Measurements from ENCODE around the gene SLC6A7. TPM values are rescaled to one million over a fixed set of nuclear protein-coding genes. Genes with fewer than 3 reads are reported as not detected.

The SLC6A7 gene
- total and polyA plus RNA-seq, 5 experiments from 2014 or later, result not detected

- H3K27ac Mint-ChIP-seq, result no peak overlapping the region
- H3K36me3 Mint-ChIP-seq, result peaks cover 0 to 2% (median 0%) of the 10 kb centered on the region in 3 donors
- H3K4me1 Mint-ChIP-seq, result peaks cover 0 to 8% (median 5%) of the 10 kb centered on the region in 4 donors
- peaks cover 28 to 87% (median 57%) of the 10 kb centered on the region in 5 donors for H3K27me3 Mint-ChIP-seq
- ATAC-seq (no peak), DNase-seq (no peak)
- POLR2A ChIA-PET, result interaction anchor here (0.6 kb wide), 1 partner anchor 137 kb away, joined by 3 read pairs; no protein-coding TSS in a partner anchor
- H3K9me3 Mint-ChIP-seq, result no peaks in the 10 kb centered on the region
- peak overlapping the region in 1 of 10 donors; percentile 39 for H3K4me3 Mint-ChIP-seq
Measured at GRCh38 chr5:150167908-150168307, 22.0 kb upstream of the SLC6A7 start.

DNA sequence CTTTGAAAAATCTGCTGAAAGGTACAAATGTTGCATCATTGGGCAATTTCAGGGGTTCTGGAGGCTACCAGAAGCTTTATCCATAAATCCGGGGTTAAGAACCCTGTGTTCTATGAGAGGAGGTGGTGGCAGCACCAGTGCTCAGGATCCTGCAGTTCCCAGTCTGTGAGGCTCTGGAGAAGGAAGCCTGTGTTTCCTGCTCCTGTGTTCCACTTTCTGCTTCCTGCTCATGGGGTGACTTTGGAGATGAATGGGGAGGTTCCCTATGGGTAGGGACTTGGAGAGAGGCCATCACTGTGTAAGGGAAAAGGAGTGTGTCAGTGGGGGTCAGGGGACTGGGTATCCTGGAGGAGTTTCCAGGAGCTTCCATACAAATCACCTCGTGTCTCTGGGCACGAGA lies 21.0 kb upstream of the SLC6A7 start:
- Mint-ChIP-seq H3K9me3 (no peaks in the 10 kb centered on the region), H3K27me3 (peaks cover 31 to 90% (median 67%) of the 10 kb centered on the region in 5 donors), H3K27ac (no peak overlapping the region), H3K4me3 (no peak overlapping the region), H3K4me1 (peaks cover 0 to 8% (median 3%) of the 10 kb centered on the region in 4 donors), H3K36me3 (peaks cover 0 to 2% (median 0%) of the 10 kb centered on the region in 3 donors)
- ATAC-seq, result no peak
- POLR2A ChIA-PET, result no interaction called here
- DNase-seq, result no peak

DNA sequence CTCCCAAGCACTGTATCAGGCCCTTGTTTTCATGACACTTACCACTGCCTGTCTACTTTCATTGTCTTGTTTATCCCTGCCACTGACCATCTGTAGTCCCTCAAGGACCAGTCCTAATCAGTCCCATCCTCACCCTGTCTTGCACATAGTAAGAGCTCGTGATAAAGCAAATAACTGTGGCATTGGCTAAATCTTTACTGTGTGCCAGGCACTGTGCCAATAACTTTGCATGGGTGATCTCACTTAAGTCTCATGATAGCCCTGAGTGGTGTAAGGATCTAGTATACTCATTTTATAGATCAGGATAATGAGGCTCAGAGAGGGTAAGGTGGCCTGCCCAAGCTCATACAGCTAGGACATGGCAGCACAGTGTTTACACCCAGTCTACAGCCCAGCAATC lies 17.7 kb upstream of the SLC6A7 start:
- POLR2A ChIA-PET, result interaction anchor here (1.0 kb wide), 1 partner anchor 37 kb away, joined by 3 read pairs; no protein-coding TSS in a partner anchor
- DNase-seq, result no peak
- Mint-ChIP-seq H3K27me3 (peaks cover 25 to 79% (median 51%) of the 10 kb centered on the region in 5 donors), H3K4me1 (peaks cover 0 to 6% (median 3%) of the 10 kb centered on the region in 4 donors), H3K36me3 (peaks cover 0 to 2% (median 0%) of the 10 kb centered on the region in 3 donors), H3K9me3 (no peaks in the 10 kb centered on the region), H3K27ac (peak overlapping the region in 1 of 10 donors; percentile 49), H3K4me3 (no peak overlapping the region)
- ATAC-seq, result no peak

DNA sequence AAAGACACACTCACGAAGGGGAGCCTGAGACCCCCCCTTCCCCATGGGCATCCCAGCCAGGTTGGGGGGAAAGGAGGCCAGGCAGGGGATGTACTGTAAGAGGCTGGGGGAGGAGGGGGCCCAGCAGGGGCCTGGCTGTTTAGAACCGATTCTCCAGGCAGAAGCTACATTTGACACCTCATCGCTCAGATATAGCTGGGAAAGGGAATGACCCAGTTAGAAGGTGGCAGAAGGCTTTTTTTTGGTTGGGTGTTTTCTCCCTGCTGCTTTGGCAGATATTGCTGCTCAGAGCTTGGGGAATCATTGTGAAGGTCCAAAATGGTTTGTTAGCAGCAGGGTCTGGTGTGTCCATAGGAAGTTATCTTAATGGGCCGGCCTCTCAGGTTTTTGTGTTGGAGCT lies 17.3 kb upstream of the SLC6A7 start:
- Mint-ChIP-seq H3K27me3 (peaks cover 22 to 75% (median 48%) of the 10 kb centered on the region in 5 donors), H3K4me3 (no peak overlapping the region), H3K27ac (peak overlapping the region in 1 of 10 donors; percentile 49), H3K4me1 (peaks cover 0 to 3% (median under 1%) of the 10 kb centered on the region in 4 donors), H3K36me3 (peaks cover 0 to 2% (median 0%) of the 10 kb centered on the region in 3 donors), H3K9me3 (no peaks in the 10 kb centered on the region)
- ATAC-seq, result no peak
- no peak for DNase-seq
- POLR2A ChIA-PET, result interaction anchor here (1.0 kb wide), 1 partner anchor 37 kb away, joined by 3 read pairs; no protein-coding TSS in a partner anchor

DNA sequence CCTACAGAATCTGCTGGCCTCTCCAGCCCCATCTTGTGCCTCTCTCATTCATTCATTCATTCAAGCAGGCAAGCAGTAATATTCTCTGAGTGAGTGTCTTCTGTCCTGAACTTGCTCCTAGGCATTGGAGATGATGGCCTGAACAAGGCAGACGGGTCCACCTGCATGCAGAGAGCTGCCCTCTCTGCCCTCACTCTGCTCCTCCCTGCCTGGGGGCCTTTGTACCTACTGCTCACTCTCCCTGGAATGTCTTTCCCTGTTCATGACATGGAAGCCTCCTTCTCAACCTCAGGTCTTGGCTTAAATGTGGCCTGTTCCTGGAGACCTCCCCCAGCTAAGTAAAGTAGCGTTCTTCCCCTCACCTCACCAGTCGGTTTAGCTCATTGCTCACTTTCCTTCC lies 16.7 kb upstream of the SLC6A7 start:
- ATAC-seq (no peak), DNase-seq (no peak)
- Mint-ChIP-seq H3K4me3 (no peak overlapping the region), H3K4me1 (peaks cover 0 to 1% (median 0%) of the 10 kb centered on the region in 4 donors), H3K9me3 (no peaks in the 10 kb centered on the region), H3K27me3 (peaks cover 21 to 69% (median 44%) of the 10 kb centered on the region in 5 donors), H3K27ac (no peak overlapping the region), H3K36me3 (peaks cover 0 to 2% (median 0%) of the 10 kb centered on the region in 3 donors)
- POLR2A ChIA-PET, result no interaction called here

- DNase-seq, result no peak
- POLR2A ChIA-PET, result no interaction called here
- Mint-ChIP-seq H3K27ac (peak overlapping the region in 1 of 10 donors; percentile 19), H3K27me3 (peaks cover 14 to 58% (median 34%) of the 10 kb centered on the region in 5 donors), H3K9me3 (no peaks in the 10 kb centered on the region), H3K4me1 (no peaks in the 10 kb centered on the region), H3K36me3 (no peaks in the 10 kb centered on the region), H3K4me3 (no peak overlapping the region)
- ATAC-seq, result no peak
Measured at GRCh38 chr5:150174285-150174684, 15.6 kb upstream of the SLC6A7 start.

- POLR2A ChIA-PET, result no interaction called here
- Mint-ChIP-seq H3K9me3 (no peaks in the 10 kb centered on the region), H3K27me3 (peaks cover 12 to 50% (median 28%) of the 10 kb centered on the region in 5 donors), H3K4me1 (no peaks in the 10 kb centered on the region), H3K27ac (no peak overlapping the region), H3K4me3 (no peak overlapping the region), H3K36me3 (no peaks in the 10 kb centered on the region)
- no peak for DNase-seq
- no peak for ATAC-seq
Measured at GRCh38 chr5:150175076-150175475, 14.8 kb upstream of the SLC6A7 start.

DNA sequence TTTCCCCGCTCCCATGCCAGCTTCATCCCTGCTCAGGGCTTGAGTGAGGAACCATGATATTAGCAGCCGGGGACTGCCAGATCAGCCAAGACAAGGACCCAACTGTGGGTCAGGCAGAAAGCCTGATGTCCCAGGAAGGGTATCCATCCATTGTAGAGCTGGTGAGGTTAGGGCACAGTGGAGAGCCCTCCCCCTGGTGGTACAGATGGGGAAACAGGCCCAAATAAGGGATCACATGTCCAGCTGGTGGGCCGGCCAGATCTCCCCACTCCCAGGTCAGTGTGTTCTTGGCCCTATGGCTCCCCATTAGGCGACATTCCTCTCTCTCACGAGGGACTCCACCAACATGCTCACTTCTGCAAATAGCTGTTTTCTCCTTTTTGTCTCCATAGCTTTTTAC lies 14.3 kb upstream of the SLC6A7 start:
- ATAC-seq, result no peak

DNA sequence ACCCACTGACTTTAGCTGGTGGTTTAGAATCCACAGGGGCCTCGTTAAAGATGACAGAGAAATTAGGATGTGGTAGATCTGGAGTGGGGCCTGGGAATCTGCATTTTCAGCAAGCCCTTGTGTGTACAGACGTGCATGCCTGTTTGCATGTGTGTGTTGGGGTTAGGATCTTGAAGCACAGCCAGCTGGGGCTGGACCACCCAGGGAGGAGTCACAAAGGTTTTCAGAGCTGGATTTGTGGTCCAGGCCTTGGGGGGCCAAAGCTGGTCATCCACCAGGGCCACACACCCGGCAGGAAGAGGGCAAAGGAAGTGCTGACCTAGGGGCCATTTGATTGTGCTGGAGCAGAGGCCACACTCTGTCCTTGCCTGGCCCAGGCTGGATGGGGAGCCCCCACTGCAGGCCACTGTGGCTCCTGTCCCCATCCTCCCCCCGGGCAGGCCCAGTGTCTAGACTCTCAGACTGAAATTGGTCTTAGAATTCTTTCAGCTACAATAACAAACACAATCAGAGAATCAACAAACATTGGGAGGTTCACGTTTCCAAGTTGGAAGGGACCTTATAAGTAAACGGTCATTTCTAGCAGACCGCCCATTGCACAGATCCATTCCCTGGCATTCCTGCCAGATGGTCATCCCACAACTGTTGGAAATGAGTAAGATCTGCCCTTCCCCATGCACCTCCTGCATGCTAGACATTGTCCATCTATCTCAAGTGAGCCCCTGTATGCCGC lies 13.0 kb upstream of the SLC6A7 start:
- no peaks in the 10 kb centered on the region for H3K9me3 Mint-ChIP-seq
- ATAC-seq, result no peak
- H3K4me3 Mint-ChIP-seq, result no peak overlapping the region
- H3K27ac Mint-ChIP-seq, result peak overlapping the region in 1 of 10 donors; percentile 61
- H3K4me1 Mint-ChIP-seq, result no peaks in the 10 kb centered on the region
- POLR2A ChIA-PET, result no interaction called here
- H3K27me3 Mint-ChIP-seq, result peaks cover 6 to 33% (median 19%) of the 10 kb centered on the region in 5 donors
- DNase-seq, result no peak
- no peaks in the 10 kb centered on the region for H3K36me3 Mint-ChIP-seq

More for the DNA sequence above, 14.3 kb upstream of the SLC6A7 start:
- Mint-ChIP-seq H3K27ac (no peak overlapping the region), H3K4me3 (no peak overlapping the region), H3K4me1 (no peaks in the 10 kb centered on the region), H3K27me3 (peaks cover 9 to 45% (median 26%) of the 10 kb centered on the region in 5 donors), H3K9me3 (no peaks in the 10 kb centered on the region), H3K36me3 (no peaks in the 10 kb centered on the region)
- DNase-seq, result no peak
- POLR2A ChIA-PET, result no interaction called here

DNA sequence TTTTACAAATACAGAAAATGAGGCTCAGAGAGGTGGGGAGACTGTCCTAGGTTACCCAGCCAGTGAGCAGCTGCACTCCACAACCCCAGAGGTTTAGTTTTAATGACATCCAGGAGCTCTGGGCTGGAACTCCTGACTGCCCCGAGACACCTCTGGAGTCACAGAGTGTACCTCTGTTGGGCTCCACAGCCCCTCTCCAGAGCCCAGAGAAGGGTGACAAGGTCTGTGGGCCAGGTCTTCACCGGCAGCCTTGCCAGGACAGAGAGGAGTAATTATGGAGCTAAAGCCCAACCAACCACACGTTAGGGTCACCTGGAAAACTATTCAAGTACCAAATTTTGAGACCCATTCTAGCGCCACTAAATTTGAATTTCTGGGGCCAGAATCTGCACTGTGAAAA lies 12.1 kb upstream of the SLC6A7 start:
- Mint-ChIP-seq H3K27me3 (peaks cover 3 to 24% (median 14%) of the 10 kb centered on the region in 5 donors), H3K4me3 (no peak overlapping the region), H3K27ac (no peak overlapping the region), H3K9me3 (no peaks in the 10 kb centered on the region), H3K4me1 (no peaks in the 10 kb centered on the region), H3K36me3 (no peaks in the 10 kb centered on the region)
- POLR2A ChIA-PET, result no interaction called here
- no peak for DNase-seq
- no peak for ATAC-seq

GRCh38 chr5:150178262-150178661 lies 11.6 kb upstream of the SLC6A7 start:
- Mint-ChIP-seq H3K4me1 (no peaks in the 10 kb centered on the region), H3K4me3 (no peak overlapping the region), H3K36me3 (no peaks in the 10 kb centered on the region), H3K27ac (no peak overlapping the region), H3K27me3 (peaks cover 3 to 19% (median 11%) of the 10 kb centered on the region in 5 donors), H3K9me3 (no peaks in the 10 kb centered on the region)
- ATAC-seq, result no peak
- POLR2A ChIA-PET, result no interaction called here
- DNase-seq, result no peak

- Mint-ChIP-seq H3K36me3 (no peaks in the 10 kb centered on the region), H3K9me3 (no peaks in the 10 kb centered on the region), H3K4me3 (no peak overlapping the region), H3K4me1 (no peaks in the 10 kb centered on the region), H3K27ac (no peak overlapping the region), H3K27me3 (peaks cover 0 to 15% (median 4%) of the 10 kb centered on the region in 5 donors)
- POLR2A ChIA-PET, result no interaction called here
- DNase-seq, result no peak
- no peak for ATAC-seq
Measured at GRCh38 chr5:150179019-150179620, 10.7 kb upstream of the SLC6A7 start.
